HCT116 (cell line): ENCODE measurements around the gene MISP3.

Source experiments
- CEBPB ChIP-seq: IDR thresholded peaks from 2 replicates; pipeline ENCODE4 v1.6.1; 2012; ENCODE audit warnings: low read depth
- EGR1 ChIP-seq: IDR thresholded peaks from 2 replicates; pipeline ENCODE4 v1.6.1; 2012; ENCODE audit warnings: low read depth
- EZH2 ChIP-seq: fragments of 200-600 bp; sonication (generic); IDR thresholded peaks from 2 replicates; pipeline ENCODE4 v1.6.1; 2017; ENCODE audit warnings: antibody characterized with exemption, mixed run types
- EZH2phosphoT487 ChIP-seq: fragments of 200-600 bp; IDR thresholded peaks from 2 replicates; pipeline ENCODE4 v1.6.1; 2018; ENCODE audit warnings: antibody characterized with exemption, borderline replicate concordance
- FOSL1 ChIP-seq: IDR thresholded peaks from 2 replicates; pipeline ENCODE4 v1.6.1; 2012; ENCODE audit warnings: low read depth
- MAX ChIP-seq: IDR thresholded peaks from 2 replicates; pipeline ENCODE4 v1.6.1; 2012
- POLR2A ChIP-seq: IDR thresholded peaks from 2 replicates; pipeline ENCODE4 v1.7.0; 2011; ENCODE audit warnings: borderline replicate concordance; ENCODE audit not compliant: insufficient read depth, insufficient read length; ENCODE audit errors: extremely low read depth
- POLR2AphosphoS5 ChIP-seq: IDR thresholded peaks from 2 replicates; pipeline ENCODE4 v1.6.1; 2011; ENCODE audit warnings: mild to moderate bottlenecking, low read depth, low read length, moderate library complexity
- SRF ChIP-seq: IDR thresholded peaks from 2 replicates; pipeline ENCODE4 v1.6.1; 2012; ENCODE audit warnings: low read depth
- YY1 ChIP-seq: IDR thresholded peaks from 2 replicates; pipeline ENCODE4 v1.6.1; 2011; ENCODE audit warnings: low read length, low read depth, moderate library complexity, mild to moderate bottlenecking; ENCODE audit not compliant: insufficient replicate concordance; ENCODE audit errors: extremely low read depth
- TF ChIP-seq, protein P1 (sequence below), 3 experiments: fragments of 200-600 bp in 1 of 3; sonication (generic) in 1 of 3; IDR thresholded peaks in 2 of 3; conservative IDR thresholded peaks in 1 of 3; 2 replicates each; pipeline ENCODE4 v1.5.1; 2012 to 2017; ENCODE audit warnings: low read depth in 2 of 3, low read length in 2 of 3, antibody characterized with exemption in 1 of 3, borderline replicate concordance in 1 of 3, control low read depth in 1 of 3, mild to moderate bottlenecking in 1 of 3, mixed read lengths in 1 of 3, mixed run types in 1 of 3, moderate library complexity in 1 of 3; ENCODE audit not compliant: insufficient read depth in 1 of 3

- TF ChIP-seq MAX (no peak), EGR1 (no peak), POLR2A (no peak), FOSL1 (no peak), EZH2 (no peak), EZH2phosphoT487 (no peak), CEBPB (no peak), POLR2AphosphoS5 (no peak), SRF (no peak), YY1 (no peak)
- TF ChIP-seq, protein P1, sequence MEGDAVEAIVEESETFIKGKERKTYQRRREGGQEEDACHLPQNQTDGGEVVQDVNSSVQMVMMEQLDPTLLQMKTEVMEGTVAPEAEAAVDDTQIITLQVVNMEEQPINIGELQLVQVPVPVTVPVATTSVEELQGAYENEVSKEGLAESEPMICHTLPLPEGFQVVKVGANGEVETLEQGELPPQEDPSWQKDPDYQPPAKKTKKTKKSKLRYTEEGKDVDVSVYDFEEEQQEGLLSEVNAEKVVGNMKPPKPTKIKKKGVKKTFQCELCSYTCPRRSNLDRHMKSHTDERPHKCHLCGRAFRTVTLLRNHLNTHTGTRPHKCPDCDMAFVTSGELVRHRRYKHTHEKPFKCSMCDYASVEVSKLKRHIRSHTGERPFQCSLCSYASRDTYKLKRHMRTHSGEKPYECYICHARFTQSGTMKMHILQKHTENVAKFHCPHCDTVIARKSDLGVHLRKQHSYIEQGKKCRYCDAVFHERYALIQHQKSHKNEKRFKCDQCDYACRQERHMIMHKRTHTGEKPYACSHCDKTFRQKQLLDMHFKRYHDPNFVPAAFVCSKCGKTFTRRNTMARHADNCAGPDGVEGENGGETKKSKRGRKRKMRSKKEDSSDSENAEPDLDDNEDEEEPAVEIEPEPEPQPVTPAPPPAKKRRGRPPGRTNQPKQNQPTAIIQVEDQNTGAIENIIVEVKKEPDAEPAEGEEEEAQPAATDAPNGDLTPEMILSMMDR (IDR thresholded peaks at IDR 0.05 in 2 of 3, conservative IDR thresholded peaks at IDR 0.05 in 1 of 3; ENCODE audit: borderline replicate concordance in 1 of 3, insufficient read depth in 1 of 3, low read depth in 2 of 3, low read length in 2 of 3) = no peak
These were observed 2.1 kb upstream of the MISP3 start for GRCh38 chr19:14070268-14071050.
